T-helper 22 cell (primary cell): ENCODE measurements around the gene ELAVL2.

Source experiments
- DNase-seq: peaks from one replicate; pipeline ENCODE4 v3.0.0-alpha.2; 2020; ENCODE audit warnings: low read depth

Gene ELAVL2

DNA sequence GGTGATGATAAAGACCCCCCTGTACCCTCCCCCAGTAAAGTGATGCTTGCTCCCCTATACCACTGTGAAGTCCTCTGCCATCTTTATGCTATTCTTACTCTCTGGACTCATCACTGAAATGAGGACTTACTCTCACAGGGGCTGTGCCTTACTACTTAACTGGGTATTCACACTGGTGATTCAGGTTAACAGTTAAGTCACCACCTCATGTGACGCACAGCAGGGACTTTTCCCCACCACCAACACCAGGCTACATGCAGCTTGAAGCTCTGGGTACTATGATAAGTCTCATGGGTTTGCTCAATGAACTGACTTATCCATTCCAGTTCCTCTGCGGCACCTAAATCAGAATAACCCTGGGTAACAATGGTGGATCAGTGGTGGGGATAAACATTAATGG, 163.7 kb downstream of the ELAVL2 start:
- no peak for DNase-seq

DNA sequence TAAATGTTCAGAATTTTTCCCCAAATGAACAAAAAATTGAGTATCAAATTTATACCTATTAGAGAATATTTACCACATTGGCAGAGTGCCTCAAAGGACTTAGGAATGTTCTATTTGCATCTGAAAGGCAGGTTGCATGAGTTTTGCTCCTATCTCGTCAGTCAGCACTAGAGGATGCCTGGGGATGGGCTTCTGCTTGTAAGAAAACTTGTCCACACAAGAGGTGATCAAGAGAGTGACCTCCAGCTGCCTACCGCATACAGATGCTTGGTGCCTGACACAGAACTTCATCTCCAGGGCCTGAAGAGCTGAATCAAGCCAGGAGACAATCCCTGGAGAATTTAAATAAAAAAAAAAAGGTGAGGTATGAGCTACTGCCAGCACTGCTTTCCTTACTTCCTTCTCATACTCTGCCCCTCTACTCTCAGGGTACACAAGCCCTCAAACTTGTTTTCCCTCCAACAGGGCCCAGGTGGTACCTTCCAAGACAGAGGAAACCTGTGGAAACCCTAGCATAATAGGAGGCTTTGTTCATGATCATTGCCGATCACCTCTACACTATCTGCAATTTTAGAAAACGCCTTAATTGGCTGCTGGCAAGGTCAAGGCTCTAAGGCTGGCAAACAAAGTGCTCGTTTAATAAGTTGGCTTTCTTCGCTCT, 166.6 kb downstream of the ELAVL2 start:
- DNase-seq = no peak

DNA sequence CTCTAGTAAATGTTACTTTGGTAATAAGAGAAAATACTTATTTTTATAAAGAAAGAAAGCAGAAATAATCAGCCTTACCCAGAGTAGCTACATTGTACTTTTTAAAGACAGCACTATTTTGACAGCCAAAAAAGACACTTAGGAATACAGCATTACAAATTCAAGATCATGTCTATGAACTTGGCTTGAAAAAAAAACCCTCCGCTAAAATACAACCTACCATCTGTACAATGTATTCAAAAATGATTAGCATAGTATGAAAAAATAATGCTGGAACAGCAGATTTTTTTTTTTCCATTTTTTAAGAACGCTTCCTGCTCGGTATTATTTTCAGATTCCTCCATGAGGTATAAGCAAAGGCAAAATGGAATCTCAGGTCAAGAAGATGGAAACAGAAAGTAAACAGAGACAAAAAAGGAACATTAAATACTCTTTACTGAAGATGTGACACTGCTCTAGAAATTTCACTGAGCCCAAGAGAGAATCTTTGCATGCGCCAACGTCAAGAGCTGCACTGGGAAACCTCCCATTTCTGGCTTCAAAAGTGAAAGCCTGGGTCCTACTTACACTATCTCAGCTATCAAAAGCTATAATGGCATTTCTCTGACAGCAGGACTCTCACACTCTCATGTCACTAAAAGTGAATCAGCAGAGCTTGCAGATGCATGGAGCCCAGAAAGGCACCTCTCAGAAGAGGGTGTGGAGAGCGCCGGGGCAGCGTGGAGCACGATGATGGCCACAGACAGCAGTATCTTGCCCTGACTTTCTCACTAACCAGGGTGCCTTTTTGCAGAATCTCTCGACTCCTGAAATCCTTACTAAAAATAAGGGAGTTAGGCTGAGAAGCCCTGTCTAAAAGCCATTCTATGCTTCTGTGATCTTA, 167.4 kb downstream of the ELAVL2 start:
- DNase-seq = no peak

DNA sequence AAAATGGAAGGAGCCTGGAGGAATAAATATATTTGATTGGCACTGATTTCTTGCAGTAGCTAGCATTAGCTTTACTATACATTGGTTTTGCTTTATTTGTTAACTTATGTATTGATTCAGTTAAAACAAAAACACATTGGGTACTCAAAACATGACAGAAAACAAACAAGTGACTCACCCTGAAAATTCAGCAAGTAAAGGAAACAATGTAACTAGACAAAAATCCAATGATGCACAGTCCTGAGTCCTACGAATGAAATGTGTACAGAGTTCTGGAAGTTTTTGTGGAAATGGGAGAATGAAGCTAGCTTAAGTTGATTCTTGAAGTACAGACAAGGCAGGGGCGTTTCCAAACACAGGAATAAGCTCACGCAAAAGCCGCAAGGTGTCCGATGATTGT, 175.0 kb downstream of the ELAVL2 start:
- no peak for DNase-seq

DNA sequence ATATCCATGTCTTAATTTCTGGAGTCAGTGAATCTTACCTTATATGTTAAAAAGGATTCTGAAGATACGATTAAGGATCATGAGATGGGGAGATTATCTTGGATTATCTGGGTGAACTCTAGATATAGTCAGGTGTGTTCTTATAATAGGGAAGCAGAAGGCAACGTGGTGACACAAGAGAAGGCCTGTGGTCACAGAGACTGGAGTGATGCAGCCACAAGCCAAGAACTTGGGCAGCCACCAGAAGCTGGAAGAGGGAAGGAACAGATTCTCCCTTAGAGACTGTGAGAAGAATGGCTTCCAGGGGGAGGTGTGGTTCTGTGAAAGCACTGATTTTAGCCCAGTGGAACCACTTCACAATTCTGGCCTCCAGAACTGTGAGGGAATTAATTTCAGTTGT, 177.4 kb downstream of the ELAVL2 start:
- DNase-seq = no peak

DNA sequence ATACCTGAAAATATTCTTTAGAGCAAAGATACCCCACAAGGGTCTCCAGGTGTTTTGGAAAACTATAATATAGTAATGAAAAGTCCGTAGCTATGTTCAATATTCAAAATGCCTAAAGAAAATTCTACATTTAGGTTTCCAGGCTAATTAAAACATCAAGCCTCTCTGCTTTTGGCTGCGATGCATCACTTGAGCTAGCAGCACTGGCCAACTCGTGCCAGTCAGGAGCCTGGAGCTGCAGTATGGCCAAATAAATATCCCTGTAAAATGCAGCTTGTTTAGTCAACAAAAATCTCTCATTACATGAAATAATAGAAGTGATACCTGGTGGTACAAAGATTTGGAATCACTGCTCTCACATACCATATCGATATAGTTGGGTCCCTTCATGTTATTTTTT, 181.1 kb downstream of the ELAVL2 start:
- DNase-seq = no peak

DNA sequence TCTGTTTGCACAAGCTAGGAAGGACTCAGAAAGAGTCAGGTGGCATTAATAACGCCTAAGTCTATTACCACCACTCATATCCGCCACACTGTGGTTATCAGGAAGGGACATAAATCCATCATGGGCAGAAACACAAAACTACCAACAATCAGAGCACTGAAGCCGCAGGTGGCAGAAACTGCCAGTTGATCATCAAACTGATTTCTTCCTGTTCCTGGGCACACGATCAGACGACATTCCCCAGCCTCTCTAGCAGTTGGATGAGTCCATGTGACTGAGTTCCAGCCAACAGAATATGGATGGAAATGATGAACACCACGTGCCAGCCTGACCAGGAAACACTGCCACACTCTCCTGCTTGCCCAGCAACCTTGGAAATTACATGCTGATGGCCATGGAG, 181.7 kb downstream of the ELAVL2 start:
- DNase-seq = no peak

DNA sequence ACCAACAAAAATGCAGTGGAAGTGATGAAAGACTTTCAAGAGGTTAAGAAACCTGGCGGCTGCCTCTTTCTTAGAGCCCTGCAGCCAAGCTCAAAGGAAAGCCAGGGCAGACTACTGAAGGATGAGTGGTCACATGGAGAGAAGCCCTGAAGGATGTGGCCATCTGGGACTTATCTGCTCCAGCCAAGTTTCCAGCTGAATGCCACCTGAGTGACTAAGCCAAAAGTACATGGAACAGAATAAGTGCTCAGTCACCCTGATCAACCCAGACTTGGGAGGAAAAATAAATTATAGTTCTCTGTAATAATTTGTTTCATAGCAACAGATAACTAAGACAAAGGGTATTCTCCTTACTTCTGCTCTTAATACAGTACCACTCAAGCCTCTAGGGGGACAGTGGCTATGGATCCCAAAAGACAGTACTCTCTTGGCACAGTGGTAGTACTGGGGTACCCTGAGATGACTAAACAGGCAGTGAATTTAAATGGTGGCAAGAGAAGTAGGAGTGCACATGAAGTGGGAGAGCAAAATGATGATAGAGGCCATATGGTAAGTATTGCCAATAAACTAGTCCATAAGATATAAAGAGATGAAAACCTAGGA, 182.3 kb downstream of the ELAVL2 start:
- no peak for DNase-seq
